ENCODE results near the gene CD163. TPM values are rescaled to one million over a fixed set of nuclear protein-coding genes. Genes with fewer than 3 reads are reported as not detected.
A peak's percentile ranks its signal among the peaks of the same experiment; 100 is the strongest.

CD163 gene
- total RNA-seq, 2 donors from 2014 or later = 14.4 to 25.3 TPM

DNA sequence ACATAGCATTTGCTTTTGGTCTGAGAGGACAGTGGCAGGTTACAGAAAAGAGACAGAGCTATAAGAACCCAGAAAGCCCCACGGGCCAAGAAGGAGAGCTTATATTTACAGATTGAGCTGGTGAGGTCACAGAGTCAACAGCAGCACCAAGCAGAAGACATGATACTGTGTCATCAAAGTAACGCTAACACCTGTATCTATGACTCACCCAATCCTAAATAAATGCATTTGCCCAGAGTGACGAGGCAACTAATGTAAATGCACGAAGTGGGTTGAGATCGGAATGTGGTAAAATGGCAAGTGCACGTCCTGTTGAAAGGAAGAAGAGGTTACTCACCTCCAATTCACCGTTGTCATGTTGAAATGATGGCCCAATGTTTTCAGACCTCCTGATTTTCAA, 52.9 kb downstream of the CD163 start:
- intact Hi-C loops (cut with DNase I) = no loop called here
- H3K27ac ChIP-seq = no peak overlapping the region
- H3K4me3 ChIP-seq = no peak overlapping the region
- no peak for DNase-seq
- H3K27me3 ChIP-seq = no peaks in the 10 kb centered on the region
- TF ChIP-seq CTCF (IDR thresholded peaks at IDR 0.05) = no peak
- H3K9ac ChIP-seq (ENCODE audit: low read depth in 2 of 2, low read length in 2 of 2) = no peak overlapping the region
- H3K36me3 ChIP-seq = no peaks in the 10 kb centered on the region
- H3K4me1 ChIP-seq = no peaks in the 10 kb centered on the region
- no peaks in the 10 kb centered on the region for H3K9me3 ChIP-seq

GRCh38 chr12:7448099-7448498, 55.5 kb downstream of the CD163 start:
- Histone ChIP-seq H3K4me3 (no peak overlapping the region), H3K27ac (no peak overlapping the region), H3K9ac (ENCODE audit: low read depth in 2 of 2, low read length in 2 of 2) (no peak overlapping the region), H3K4me1 (no peaks in the 10 kb centered on the region), H3K36me3 (no peaks in the 10 kb centered on the region), H3K9me3 (no peaks in the 10 kb centered on the region), H3K27me3 (no peaks in the 10 kb centered on the region)
- intact Hi-C loops (cut with DNase I) = no loop called here
- TF ChIP-seq CTCF (IDR thresholded peaks at IDR 0.05) = no peak
- no peak for DNase-seq

DNA sequence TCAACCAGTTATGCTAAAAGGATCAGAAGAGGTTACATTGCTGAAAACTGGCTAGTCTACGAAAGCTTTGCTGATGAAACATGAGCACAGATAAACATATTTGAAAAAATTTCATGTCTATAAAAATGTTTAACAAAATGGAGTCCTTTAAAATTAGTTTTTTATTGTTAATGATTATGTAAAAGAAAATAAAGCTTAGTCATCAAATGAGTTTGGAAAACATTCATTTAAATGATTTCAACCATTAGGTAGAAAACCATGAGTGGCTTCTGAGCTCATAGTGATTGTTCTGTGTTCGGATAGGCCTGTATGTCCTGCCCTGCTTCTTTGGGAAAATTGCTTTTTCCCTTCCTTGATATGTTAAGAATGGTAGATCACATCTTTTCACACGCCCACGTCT, 59.0 kb downstream of the CD163 start:
- no peak for TF ChIP-seq CTCF (IDR thresholded peaks at IDR 0.05)
- no peak for DNase-seq
- Histone ChIP-seq H3K4me1 (no peaks in the 10 kb centered on the region), H3K9ac (ENCODE audit: low read depth in 2 of 2, low read length in 2 of 2) (no peak overlapping the region), H3K27me3 (no peaks in the 10 kb centered on the region), H3K4me3 (no peak overlapping the region), H3K27ac (no peak overlapping the region), H3K36me3 (no peaks in the 10 kb centered on the region), H3K9me3 (no peaks in the 10 kb centered on the region)
- intact Hi-C loops (cut with DNase I) = no loop called here

DNA sequence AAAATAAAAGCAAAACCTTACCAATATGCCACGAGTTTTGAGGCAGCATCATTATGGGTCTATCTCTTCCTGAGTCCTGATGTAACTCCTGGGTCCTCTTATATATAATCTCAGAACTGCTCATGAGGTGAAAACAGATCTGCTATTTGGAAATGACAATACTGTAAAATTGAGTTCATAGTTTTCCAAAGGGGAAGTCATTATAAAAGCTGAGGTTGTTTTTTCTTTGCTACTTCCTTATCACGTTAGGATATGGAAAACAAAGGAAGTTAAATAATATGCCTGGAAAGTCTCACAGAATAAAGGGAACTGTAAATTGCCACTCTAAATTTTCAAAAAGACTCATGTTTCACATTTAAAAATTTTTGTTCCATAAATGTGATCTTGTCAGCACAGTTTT, 59.5 kb downstream of the CD163 start, which contains the start of gene CD163L1:
TSS of gene CD163L1 (minus strand) at position 78 of the 400 bp plus-strand sequence. CDS start at position 52, 26 bp downstream.
- DNase-seq = no peak
- no peaks in the 10 kb centered on the region for H3K9me3 ChIP-seq
- H3K27ac ChIP-seq = peak within 1 kb of the TSS; percentile 15
- TF ChIP-seq CTCF (IDR thresholded peaks at IDR 0.05) = no peak
- intact Hi-C loops (cut with DNase I) = no loop called here
- H3K9ac ChIP-seq (ENCODE audit: low read depth in 2 of 2, low read length in 2 of 2) = no peak within 1 kb of the TSS
- no peaks in the 10 kb centered on the region for H3K27me3 ChIP-seq
- no peaks in the 10 kb centered on the region for H3K4me1 ChIP-seq
- no peak within 1 kb of the TSS for H3K4me3 ChIP-seq
- no peaks in the 10 kb centered on the region for H3K36me3 ChIP-seq

GRCh38 chr12:7441216-7441615, 62.4 kb downstream of the CD163 start:
- DNase-seq = no peak
- Histone ChIP-seq H3K4me3 (no peak overlapping the region), H3K27me3 (no peaks in the 10 kb centered on the region), H3K36me3 (no peaks in the 10 kb centered on the region), H3K4me1 (no peaks in the 10 kb centered on the region), H3K27ac (no peak overlapping the region), H3K9me3 (no peaks in the 10 kb centered on the region), H3K9ac (ENCODE audit: low read depth in 2 of 2, low read length in 2 of 2) (no peak overlapping the region)
- intact Hi-C loops (cut with DNase I) = no loop called here
- no peak for TF ChIP-seq CTCF (IDR thresholded peaks at IDR 0.05)
